ENCODE data around the gene PIGS. TPM values are rescaled to one million over a fixed set of nuclear protein-coding genes. Genes with fewer than 3 reads are reported as not detected.

Gene PIGS
- total RNA-seq, 1 donor from 2014 or later = 71.5 TPM

DNA sequence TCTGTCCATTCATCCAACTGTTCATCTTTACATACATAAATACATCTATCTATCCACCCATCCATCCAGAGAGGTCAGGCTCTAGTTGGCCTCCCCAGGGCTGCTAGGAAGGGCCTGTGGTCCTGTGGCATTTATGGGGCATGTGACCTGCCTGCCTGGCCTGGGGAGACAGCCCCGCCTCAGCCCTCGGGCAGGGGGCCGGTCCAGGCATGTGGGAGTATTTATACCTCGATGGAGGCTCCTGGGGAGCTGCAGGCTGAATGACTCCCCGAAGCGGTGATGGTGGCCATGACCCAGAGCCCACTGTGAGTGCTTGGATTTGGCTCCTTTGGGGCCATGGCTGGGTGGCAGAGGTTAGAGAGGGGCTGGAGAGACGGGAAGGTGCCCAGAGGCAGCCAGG lies 57.8 kb downstream of the PIGS start:
- Histone ChIP-seq H3K79me2 (ENCODE audit: insufficient read depth, low read length) (no peaks in the 10 kb centered on the region), H3K4me1 (ENCODE audit: insufficient read depth, low read length) (no peaks in the 10 kb centered on the region), H3K9me3 (ENCODE audit: insufficient read depth, low read depth, low read length) (no peaks in the 10 kb centered on the region), H3K27ac (ENCODE audit: low read depth, low read length) (no peak overlapping the region), H3K4me3 (ENCODE audit: insufficient read depth, low read depth, low read length) (no peak overlapping the region), H3K9ac (ENCODE audit: low read length) (no peak overlapping the region), H3K27me3 (ENCODE audit: insufficient read depth, low read length) (peaks cover 26% of the 10 kb centered on the region), H4K20me1 (ENCODE audit: insufficient read depth, low read length) (no peaks in the 10 kb centered on the region), H3K36me3 (ENCODE audit: insufficient read depth, low read length) (no peaks in the 10 kb centered on the region), H3K4me2 (ENCODE audit: low read length) (no peak overlapping the region), H2AFZ (ENCODE audit: low read depth, low read length) (no peak overlapping the region)
- Mint-ChIP-seq H3K9me3 (ENCODE audit: unreplicated experiment) (peaks cover 7% of the 10 kb centered on the region), H3K36me3 (ENCODE audit: low read depth, unreplicated experiment) (peaks cover 2% of the 10 kb centered on the region), H3K27me3 (ENCODE audit: low read depth, unreplicated experiment) (peaks cover 56% of the 10 kb centered on the region), H3K4me3 (ENCODE audit: unreplicated experiment) (no peak overlapping the region), H3K4me1 (ENCODE audit: low read depth, unreplicated experiment) (peaks cover 10% of the 10 kb centered on the region), H3K27ac (ENCODE audit: unreplicated experiment) (no peak overlapping the region)
- no peak for DNase-seq (ENCODE audit: low read depth)
- TF ChIP-seq CTCF (IDR thresholded peaks at IDR 0.05; ENCODE audit: insufficient read depth, low read depth, low read length) = no peak
- no peak for TF ChIP-seq EZH2 (IDR thresholded peaks at IDR 0.05; ENCODE audit: insufficient read depth, low read length)
- no peak for FAIRE-seq

DNA sequence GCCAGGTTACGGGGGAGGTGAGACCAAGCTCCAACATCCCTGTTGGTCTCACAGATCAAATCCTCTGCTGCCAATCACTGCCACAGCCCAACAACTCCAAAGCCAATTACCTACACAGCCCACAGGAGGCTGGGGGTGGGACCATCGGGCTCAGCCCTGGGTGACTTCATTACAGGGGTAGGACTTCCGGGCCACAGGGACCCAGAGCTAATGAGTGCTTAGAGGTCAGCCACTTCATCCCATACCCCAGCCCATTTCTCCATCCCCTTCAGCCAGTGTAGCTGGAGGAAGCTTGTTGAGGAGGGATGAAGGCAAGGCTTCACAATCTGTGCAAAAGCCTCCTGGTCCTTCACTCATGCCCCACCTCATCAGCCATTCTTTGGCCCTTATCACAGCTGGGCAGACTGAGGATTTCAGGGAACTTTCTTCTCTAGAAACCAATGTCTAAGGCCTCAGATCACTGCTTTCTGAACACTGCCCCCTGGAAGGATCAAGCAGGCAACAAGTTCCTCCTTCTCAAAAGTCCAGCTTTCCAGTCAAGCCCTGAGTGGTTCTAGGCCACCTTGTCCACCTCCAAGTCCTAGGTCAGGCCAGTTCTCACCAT lies 59.4 kb downstream of the PIGS start:
- Mint-ChIP-seq H3K4me1 (ENCODE audit: low read depth, unreplicated experiment) (peaks cover 10% of the 10 kb centered on the region), H3K4me3 (ENCODE audit: unreplicated experiment) (no peak overlapping the region), H3K27me3 (ENCODE audit: low read depth, unreplicated experiment) (peaks cover 60% of the 10 kb centered on the region), H3K36me3 (ENCODE audit: low read depth, unreplicated experiment) (peaks cover 2% of the 10 kb centered on the region), H3K9me3 (ENCODE audit: unreplicated experiment) (peaks cover 7% of the 10 kb centered on the region), H3K27ac (ENCODE audit: unreplicated experiment) (no peak overlapping the region)
- no peak overlapping the region for H3K9ac ChIP-seq (ENCODE audit: low read length)
- H3K9me3 ChIP-seq (ENCODE audit: insufficient read depth, low read depth, low read length) = no peaks in the 10 kb centered on the region
- no peak overlapping the region for H3K4me3 ChIP-seq (ENCODE audit: insufficient read depth, low read depth, low read length)
- no peak for FAIRE-seq
- H4K20me1 ChIP-seq (ENCODE audit: insufficient read depth, low read length) = no peaks in the 10 kb centered on the region
- peaks cover 37% of the 10 kb centered on the region for H3K27me3 ChIP-seq (ENCODE audit: insufficient read depth, low read length)
- TF ChIP-seq CTCF (IDR thresholded peaks at IDR 0.05; ENCODE audit: insufficient read depth, low read depth, low read length) = no peak
- TF ChIP-seq EZH2 (IDR thresholded peaks at IDR 0.05; ENCODE audit: insufficient read depth, low read length) = no peak
- no peak for DNase-seq (ENCODE audit: low read depth)
- H3K36me3 ChIP-seq (ENCODE audit: insufficient read depth, low read length) = no peaks in the 10 kb centered on the region
- H3K27ac ChIP-seq (ENCODE audit: low read depth, low read length) = no peak overlapping the region
- H3K4me2 ChIP-seq (ENCODE audit: low read length) = no peak overlapping the region
- no peaks in the 10 kb centered on the region for H3K4me1 ChIP-seq (ENCODE audit: insufficient read depth, low read length)
- no peaks in the 10 kb centered on the region for H3K79me2 ChIP-seq (ENCODE audit: insufficient read depth, low read length)
- no peak overlapping the region for H2AFZ ChIP-seq (ENCODE audit: low read depth, low read length)

- Mint-ChIP-seq H3K36me3 (ENCODE audit: low read depth, unreplicated experiment) (no peaks in the 10 kb centered on the region), H3K27ac (ENCODE audit: unreplicated experiment) (no peak overlapping the region), H3K4me3 (ENCODE audit: unreplicated experiment) (no peak overlapping the region), H3K9me3 (ENCODE audit: unreplicated experiment) (peaks cover 3% of the 10 kb centered on the region), H3K4me1 (ENCODE audit: low read depth, unreplicated experiment) (peaks cover 10% of the 10 kb centered on the region), H3K27me3 (ENCODE audit: low read depth, unreplicated experiment) (peaks cover 66% of the 10 kb centered on the region)
- peaks cover 41% of the 10 kb centered on the region for H3K27me3 ChIP-seq (ENCODE audit: insufficient read depth, low read length)
- H3K36me3 ChIP-seq (ENCODE audit: insufficient read depth, low read length) = no peaks in the 10 kb centered on the region
- H3K4me3 ChIP-seq (ENCODE audit: insufficient read depth, low read depth, low read length) = no peak overlapping the region
- H3K4me1 ChIP-seq (ENCODE audit: insufficient read depth, low read length) = no peaks in the 10 kb centered on the region
- no peak overlapping the region for H3K27ac ChIP-seq (ENCODE audit: low read depth, low read length)
- H2AFZ ChIP-seq (ENCODE audit: low read depth, low read length) = no peak overlapping the region
- TF ChIP-seq CTCF (IDR thresholded peaks at IDR 0.05; ENCODE audit: insufficient read depth, low read depth, low read length) (no peak), EZH2 (IDR thresholded peaks at IDR 0.05; ENCODE audit: insufficient read depth, low read length) (no peak)
- FAIRE-seq (no peak), DNase-seq (ENCODE audit: low read depth) (no peak)
- no peaks in the 10 kb centered on the region for H3K79me2 ChIP-seq (ENCODE audit: insufficient read depth, low read length)
- no peaks in the 10 kb centered on the region for H3K9me3 ChIP-seq (ENCODE audit: insufficient read depth, low read depth, low read length)
- H3K4me2 ChIP-seq (ENCODE audit: low read length) = no peak overlapping the region
- H3K9ac ChIP-seq (ENCODE audit: low read length) = no peak overlapping the region
- no peaks in the 10 kb centered on the region for H4K20me1 ChIP-seq (ENCODE audit: insufficient read depth, low read length)
These were observed 61.5 kb downstream of the PIGS start for GRCh38 chr17:28509789-28510188.
